Mesenchymal stem cell (in vitro differentiated cells and primary cell): Measurements from ENCODE around the gene ARHGEF17.
A peak's percentile ranks its signal among the peaks of the same experiment; 100 is the strongest.

Experiments used
- DNase-seq: peaks from one replicate; pipeline ENCODE4 v3.0.0-alpha.2; 2013
- H2AFZ ChIP-seq: one replicate; pipeline ENCODE4 v1.6.1; 2013; ENCODE audit warnings: low read depth, mild to moderate bottlenecking, control low read depth, inconsistent platforms, low read length, moderate library complexity
- H2AK5ac ChIP-seq: 2 replicates; pipeline ENCODE4 v1.6.1; 2013; ENCODE audit warnings: low read length, moderate library complexity, mild to moderate bottlenecking, inconsistent platforms; ENCODE audit not compliant: severe bottlenecking
- H2BK120ac ChIP-seq: one replicate; pipeline ENCODE4 v1.6.1; 2013; ENCODE audit warnings: low read depth, mild to moderate bottlenecking, inconsistent platforms, low read length, moderate library complexity
- H2BK12ac ChIP-seq, 2 experiments: one replicate each; pipeline ENCODE4 v1.6.1; 2013; ENCODE audit warnings: inconsistent platforms in 2 of 2, low read length in 2 of 2, mild to moderate bottlenecking in 2 of 2, moderate library complexity in 2 of 2, control low read depth in 1 of 2
- H2BK15ac ChIP-seq: one replicate; pipeline ENCODE4 v1.6.1; 2013; ENCODE audit warnings: mild to moderate bottlenecking, low read depth, inconsistent platforms; ENCODE audit not compliant: poor library complexity, severe bottlenecking
- H2BK5ac ChIP-seq: 2 replicates; pipeline ENCODE4 v1.6.1; 2013; ENCODE audit warnings: low read depth, mild to moderate bottlenecking, low read length, control low read depth, inconsistent platforms; ENCODE audit not compliant: poor library complexity, severe bottlenecking
- H3K14ac ChIP-seq, 2 experiments: one replicate each; pipeline ENCODE4 v1.6.1; 2013; ENCODE audit warnings: inconsistent platforms in 2 of 2, low read length in 2 of 2, control low read depth in 1 of 2, mild to moderate bottlenecking in 1 of 2, moderate library complexity in 1 of 2
- H3K18ac ChIP-seq, 2 experiments: one replicate each; pipeline ENCODE4 v1.6.1; 2013; ENCODE audit warnings: inconsistent platforms in 2 of 2, low read length in 2 of 2, control low read depth in 1 of 2, low read depth in 1 of 2, mild to moderate bottlenecking in 1 of 2
- H3K23ac ChIP-seq, 2 experiments: one replicate each; pipeline ENCODE4 v1.6.1; 2013; ENCODE audit warnings: inconsistent platforms in 2 of 2, low read length in 2 of 2, mild to moderate bottlenecking in 2 of 2, moderate library complexity in 2 of 2, control low read depth in 1 of 2
- H3K27ac ChIP-seq: 2 replicates; pipeline ENCODE4 v1.5.1; 2013; ENCODE audit warnings: mild to moderate bottlenecking, moderate library complexity, low read length, control low read depth, inconsistent platforms; ENCODE audit not compliant: poor library complexity, severe bottlenecking
- H3K27me3 ChIP-seq, 2 experiments: 2 replicates each; pipeline versions ENCODE4 v1.6.1 to v1.7.0; 2013; ENCODE audit warnings: low read length in 2 of 2, mild to moderate bottlenecking in 2 of 2, moderate library complexity in 2 of 2, control low read depth in 1 of 2, inconsistent platforms in 1 of 2; ENCODE audit not compliant: control insufficient read depth in 1 of 2, insufficient read depth in 1 of 2
- H3K36me3 ChIP-seq, 2 experiments: 2 replicates each; pipeline versions ENCODE4 v1.6.1 to v1.7.0; 2013; ENCODE audit warnings: low read length in 2 of 2, control low read depth in 1 of 2, inconsistent platforms in 1 of 2, low read depth in 1 of 2, mild to moderate bottlenecking in 1 of 2; ENCODE audit not compliant: insufficient read depth in 2 of 2, control insufficient read depth in 1 of 2
- H3K4ac ChIP-seq, 2 experiments: one replicate each; pipeline ENCODE4 v1.6.1; 2013; ENCODE audit warnings: inconsistent platforms in 2 of 2, low read length in 2 of 2, mild to moderate bottlenecking in 2 of 2, moderate library complexity in 2 of 2, control low read depth in 1 of 2, low read depth in 1 of 2
- H3K4me1 ChIP-seq: 2 replicates; pipeline ENCODE4 v1.6.1; 2013; ENCODE audit warnings: low read depth, low read length, control low read depth; ENCODE audit not compliant: control insufficient read depth, insufficient read depth
- H3K4me2 ChIP-seq: 2 replicates; pipeline ENCODE4 v1.6.1; 2013; ENCODE audit warnings: low read length, mild to moderate bottlenecking, inconsistent platforms; ENCODE audit not compliant: poor library complexity, severe bottlenecking
- H3K4me3 ChIP-seq, 2 experiments: 2 replicates each; pipeline versions ENCODE4 v1.5.1 to v1.7.0; 2013; ENCODE audit warnings: low read length in 2 of 2, mild to moderate bottlenecking in 2 of 2, control low read depth in 1 of 2, low read depth in 1 of 2; ENCODE audit not compliant: insufficient read depth in 1 of 2
- H3K79me1 ChIP-seq: replicated peaks from 2 replicates; pipeline ENCODE4 v1.6.1; 2013; ENCODE audit warnings: mild to moderate bottlenecking, control low read depth, low read length, inconsistent platforms; ENCODE audit not compliant: poor library complexity, severe bottlenecking
- H3K9ac ChIP-seq: 2 replicates; pipeline ENCODE4 v1.7.0; 2013; ENCODE audit warnings: mild to moderate bottlenecking, low read length, moderate library complexity
- H3K9me3 ChIP-seq: 2 replicates; pipeline ENCODE4 v1.7.0; 2013; ENCODE audit warnings: mild to moderate bottlenecking, low read length; ENCODE audit not compliant: control insufficient read depth
- H4K8ac ChIP-seq: one replicate; pipeline ENCODE4 v1.6.1; 2013; ENCODE audit warnings: inconsistent platforms, mild to moderate bottlenecking, low read length, moderate library complexity
- H4K91ac ChIP-seq: one replicate; pipeline ENCODE4 v1.6.1; 2013; ENCODE audit warnings: mild to moderate bottlenecking, low read length, inconsistent platforms
- WGBS: methylation state at CpG from one replicate; pipeline ENCODE4 v1.1.7; 2013; ENCODE audit warnings: mixed read lengths; 5-methylcytosine and 5-hydroxymethylcytosine counted together

Gene ARHGEF17

DNA sequence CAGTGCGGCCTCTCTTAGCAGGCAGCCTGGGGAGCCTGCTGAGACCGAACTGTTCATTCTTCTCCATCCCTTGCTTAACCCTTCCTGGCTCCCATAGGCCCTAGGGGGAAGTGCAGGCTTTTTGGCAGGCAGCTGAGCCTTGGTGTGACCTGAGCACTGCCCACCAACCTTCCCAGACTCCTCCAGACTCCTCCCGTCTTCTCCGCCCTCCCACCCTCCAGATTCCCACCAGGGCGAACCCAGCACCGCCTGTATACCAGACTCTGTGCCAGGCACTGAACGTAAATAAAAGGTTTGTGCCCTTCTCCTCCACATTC is 76.0 kb downstream of the ARHGEF17 start:
- Histone ChIP-seq H3K4me1 (peaks cover 56% of the 10 kb centered on the region), H3K9me3 (no peaks in the 10 kb centered on the region), H3K9ac (no peak overlapping the region), H3K4ac (peak overlapping the region in 1 of 2 experiments; percentile 29), H3K36me3 (peaks cover 0 to 10% of the 10 kb centered on the region in 2 experiments), H3K14ac (no peak overlapping the region), H4K91ac (no peak overlapping the region), H2AFZ (no peak overlapping the region), H3K4me3 (no peak overlapping the region), H3K23ac (no peak overlapping the region), H3K4me2 (no peak overlapping the region), H3K79me1 (peaks cover 53% of the 10 kb centered on the region), H2BK15ac (peak overlapping the region; percentile 56), H3K27me3 (no peaks in the 10 kb centered on the region), H3K27ac (no peak overlapping the region), H3K18ac (no peak overlapping the region), H2BK12ac (no peak overlapping the region), H4K8ac (peak overlapping the region; percentile 59), H2BK5ac (no peak overlapping the region), H2AK5ac (no peak overlapping the region), H2BK120ac (peak overlapping the region; percentile 66)
- 98% methylated on average over 6 of the region's 7 CpGs for WGBS
- no peak for DNase-seq

DNA sequence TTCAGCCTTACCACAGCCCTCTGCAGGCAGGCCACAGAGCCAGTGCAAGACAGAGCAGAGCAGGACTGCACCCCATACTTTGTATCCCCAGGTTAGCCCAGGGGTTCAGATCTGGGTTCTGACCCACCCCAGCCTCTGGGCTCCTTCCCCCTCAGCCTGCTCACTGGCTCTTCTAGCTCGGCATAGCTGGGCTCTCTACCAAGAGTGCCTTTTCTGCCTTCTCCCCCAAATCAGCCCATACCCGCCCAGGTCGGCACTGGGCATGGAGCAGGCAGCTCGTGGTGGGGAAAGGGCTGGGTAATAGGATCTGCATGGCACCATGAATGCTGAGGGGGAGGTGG is 76.4 kb downstream of the ARHGEF17 start:
- H2AK5ac ChIP-seq = no peak overlapping the region
- H4K8ac ChIP-seq = peak overlapping the region; percentile 59
- peak overlapping the region; percentile 66 for H2BK120ac ChIP-seq
- no peak overlapping the region for H3K4me3 ChIP-seq
- peaks cover 0 to 10% of the 10 kb centered on the region in 2 experiments for H3K36me3 ChIP-seq
- peak overlapping the region; percentile 5 for H4K91ac ChIP-seq
- H3K23ac ChIP-seq = no peak overlapping the region
- H2BK15ac ChIP-seq = peak overlapping the region; percentile 73
- no peak overlapping the region for H3K27ac ChIP-seq
- H3K4me1 ChIP-seq = peaks cover 60% of the 10 kb centered on the region
- no peaks in the 10 kb centered on the region for H3K27me3 ChIP-seq
- 87% methylated on average over 3 of the region's 4 CpGs for WGBS
- H3K4me2 ChIP-seq = no peak overlapping the region
- peak overlapping the region in 1 of 2 experiments; percentile 85 for H2BK12ac ChIP-seq
- no peaks in the 10 kb centered on the region for H3K9me3 ChIP-seq
- H3K18ac ChIP-seq = peak overlapping the region; percentile 25 to 48
- H2BK5ac ChIP-seq = no peak overlapping the region
- peaks cover 53% of the 10 kb centered on the region for H3K79me1 ChIP-seq
- no peak overlapping the region for H3K14ac ChIP-seq
- H3K9ac ChIP-seq = no peak overlapping the region
- H3K4ac ChIP-seq = peak overlapping the region in 1 of 2 experiments; percentile 26
- H2AFZ ChIP-seq = no peak overlapping the region
- DNase-seq = no peak

DNA sequence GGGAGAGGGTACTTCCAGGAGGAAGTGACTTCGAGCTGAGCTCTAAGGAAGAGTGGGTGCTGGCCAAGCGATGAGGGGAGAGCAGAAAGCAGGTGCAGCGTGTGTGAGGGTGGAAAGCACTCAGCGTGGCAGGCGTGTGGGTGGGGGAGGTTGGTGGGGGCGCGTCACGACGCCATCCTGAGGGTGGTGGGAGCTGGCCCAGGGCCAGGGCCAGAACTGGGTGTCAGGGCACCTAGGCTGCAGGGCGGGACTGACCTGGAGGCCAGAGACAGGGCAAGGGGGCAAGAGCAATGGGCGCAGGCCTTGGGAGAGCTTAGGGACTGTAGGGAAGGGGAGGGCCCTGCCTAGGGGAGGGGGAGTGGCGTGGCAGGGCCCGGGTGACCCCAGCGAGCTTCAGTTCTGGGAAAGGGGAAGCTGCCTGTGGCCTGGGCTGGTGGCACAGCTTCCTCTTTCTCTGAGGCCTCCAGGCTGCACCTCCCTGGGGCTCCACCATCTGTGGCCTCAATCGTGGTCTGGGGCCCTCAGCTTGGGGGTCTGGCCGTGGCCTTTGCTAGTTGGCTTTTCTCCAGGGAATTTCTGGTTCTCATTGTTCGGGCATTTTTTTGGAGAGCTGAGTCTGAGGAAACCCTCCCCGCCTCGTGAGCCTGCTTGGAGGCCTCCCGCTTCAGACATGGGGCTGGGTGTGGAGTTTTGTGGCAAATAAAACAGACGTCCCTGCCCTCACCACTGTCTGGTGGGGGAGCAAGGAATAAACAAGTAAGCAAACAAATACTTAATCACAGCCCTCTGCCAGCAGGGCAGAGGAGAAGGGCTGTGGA is 77.0 kb downstream of the ARHGEF17 start:
- peak overlapping the region; percentile 69 for H2BK120ac ChIP-seq
- H2BK12ac ChIP-seq = peak overlapping the region in 1 of 2 experiments; percentile 85
- WGBS = 75% methylated on average over 19 of the region's 21 CpGs
- no peaks in the 10 kb centered on the region for H3K9me3 ChIP-seq
- no peak overlapping the region for H2AFZ ChIP-seq
- H3K9ac ChIP-seq = no peak overlapping the region
- H2AK5ac ChIP-seq = no peak overlapping the region
- H3K36me3 ChIP-seq = peaks cover 0 to 10% of the 10 kb centered on the region in 2 experiments
- H4K8ac ChIP-seq = peak overlapping the region; percentile 59
- H2BK15ac ChIP-seq = peak overlapping the region; percentile 73
- H3K27ac ChIP-seq = no peak overlapping the region
- H4K91ac ChIP-seq = peak overlapping the region; percentile 91
- H3K14ac ChIP-seq = peak overlapping the region in 1 of 2 experiments; percentile 63
- peak overlapping the region; percentile 35 to 53 for H3K4ac ChIP-seq
- H3K18ac ChIP-seq = peak overlapping the region; percentile 25 to 69
- peaks cover 64% of the 10 kb centered on the region for H3K4me1 ChIP-seq
- H2BK5ac ChIP-seq = no peak overlapping the region
- peaks cover 52% of the 10 kb centered on the region for H3K79me1 ChIP-seq
- no peak overlapping the region for H3K4me3 ChIP-seq
- no peaks in the 10 kb centered on the region for H3K27me3 ChIP-seq
- no peak overlapping the region for H3K4me2 ChIP-seq
- DNase-seq = peak; percentile 65
- peak overlapping the region in 1 of 2 experiments; percentile 47 for H3K23ac ChIP-seq

DNA sequence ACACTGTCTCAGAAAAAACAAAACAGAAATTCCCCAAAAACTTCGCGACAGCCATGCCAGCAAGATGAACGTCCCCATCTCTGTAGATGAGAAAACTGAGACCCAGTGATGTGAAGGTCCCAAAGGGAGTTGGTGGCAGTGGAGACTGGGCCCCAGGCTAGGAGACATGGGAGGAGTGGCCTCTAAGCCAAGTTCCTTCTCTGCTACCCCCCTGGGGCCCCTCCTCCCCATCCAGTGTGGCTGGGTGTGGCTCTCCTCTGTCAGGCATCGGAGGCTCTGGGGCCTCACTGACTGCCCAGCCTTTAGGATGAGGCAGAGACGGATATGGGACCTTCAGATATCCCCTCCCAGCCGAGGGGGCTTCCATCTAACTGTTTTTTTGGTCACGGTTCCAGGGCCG is 77.9 kb downstream of the ARHGEF17 start:
- Histone ChIP-seq H2BK5ac (no peak overlapping the region), H3K4me2 (no peak overlapping the region), H3K9me3 (no peaks in the 10 kb centered on the region), H3K4ac (peak overlapping the region in 1 of 2 experiments; percentile 53), H2BK120ac (peak overlapping the region; percentile 73), H3K4me1 (peaks cover 67% of the 10 kb centered on the region), H3K36me3 (peaks cover 0 to 10% of the 10 kb centered on the region in 2 experiments), H3K79me1 (peaks cover 54% of the 10 kb centered on the region), H2AFZ (no peak overlapping the region), H3K18ac (peak overlapping the region; percentile 57 to 64), H4K8ac (peak overlapping the region; percentile 4), H2BK15ac (no peak overlapping the region), H4K91ac (peak overlapping the region; percentile 3), H2AK5ac (peak overlapping the region; percentile 37), H3K27ac (no peak overlapping the region), H3K23ac (peak overlapping the region in 1 of 2 experiments; percentile 70), H3K4me3 (no peak overlapping the region), H3K14ac (peak overlapping the region in 1 of 2 experiments; percentile 63), H3K27me3 (no peaks in the 10 kb centered on the region), H3K9ac (no peak overlapping the region), H2BK12ac (peak overlapping the region in 1 of 2 experiments; percentile 67)
- 83% methylated on average over 8 of the region's 8 CpGs for WGBS
- DNase-seq = no peak
